Esophagus muscularis mucosa (tissue), 4 donors: ENCODE results near the gene APLF.

Source experiments
- EP300 ChIP-seq: sonication (generic); formaldehyde crosslinking; IDR thresholded peaks from one replicate; pipeline ENCODE4 v1.6.1; 2017; ENCODE audit warnings: antibody characterized with exemption
- POLR2A ChIP-seq: fragments of 450-650 bp; IDR thresholded peaks from one replicate; pipeline ENCODE4 v1.6.1; 2017; ENCODE audit warnings: antibody characterized with exemption, moderate library complexity, mild to moderate bottlenecking, low read depth
- POLR2AphosphoS5 ChIP-seq, 2 donors: sonication (generic); formaldehyde crosslinking; IDR thresholded peaks; one replicate each; pipeline ENCODE4 v1.6.1; 2017; ENCODE audit warnings: antibody characterized with exemption in 2 of 2
- TF ChIP-seq, protein P1 (sequence below), 3 experiments: fragments of 200-600 bp in 2 of 3; fragments of 450-650 bp in 1 of 3; sonication (generic) in 2 of 3; IDR thresholded peaks; one replicate each; pipeline ENCODE4 v1.5.1; 2017 to 2019; ENCODE audit warnings: antibody characterized with exemption in 3 of 3, mild to moderate bottlenecking in 2 of 3, moderate library complexity in 1 of 3

DNA sequence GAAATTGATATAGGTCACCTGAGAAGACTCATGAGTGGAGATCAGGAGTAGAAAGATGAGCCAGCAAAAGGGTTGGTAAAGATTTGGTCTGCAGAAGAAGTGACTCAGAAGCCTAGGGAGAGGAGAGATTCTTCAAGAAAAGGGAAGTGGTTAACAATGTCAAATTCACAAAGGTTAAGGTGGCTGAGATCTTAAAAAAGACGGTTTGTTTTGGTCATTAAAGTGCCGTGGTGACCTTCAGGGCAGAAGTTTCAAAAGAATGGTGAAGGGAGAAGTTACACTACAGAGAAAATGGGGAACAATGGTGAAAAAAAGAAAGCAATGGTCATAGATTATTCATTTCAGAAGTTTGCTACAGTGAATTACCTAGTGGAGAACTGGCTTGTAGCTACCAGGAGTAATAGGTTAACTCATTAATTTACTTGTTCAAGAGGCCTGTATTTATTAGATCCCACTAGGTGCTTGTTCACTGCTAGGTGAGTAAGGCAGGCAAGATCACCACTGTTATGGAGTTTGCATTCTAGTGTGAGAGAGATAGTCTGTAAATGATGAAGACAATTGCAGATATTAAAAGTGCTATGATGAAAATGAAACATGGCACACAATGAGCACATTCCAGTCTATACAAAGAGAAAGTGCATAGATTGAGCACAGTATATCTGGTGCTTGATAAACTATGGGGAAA, 43.3 kb upstream of the APLF start:
- no peak for TF ChIP-seq POLR2A
- TF ChIP-seq, protein P1, sequence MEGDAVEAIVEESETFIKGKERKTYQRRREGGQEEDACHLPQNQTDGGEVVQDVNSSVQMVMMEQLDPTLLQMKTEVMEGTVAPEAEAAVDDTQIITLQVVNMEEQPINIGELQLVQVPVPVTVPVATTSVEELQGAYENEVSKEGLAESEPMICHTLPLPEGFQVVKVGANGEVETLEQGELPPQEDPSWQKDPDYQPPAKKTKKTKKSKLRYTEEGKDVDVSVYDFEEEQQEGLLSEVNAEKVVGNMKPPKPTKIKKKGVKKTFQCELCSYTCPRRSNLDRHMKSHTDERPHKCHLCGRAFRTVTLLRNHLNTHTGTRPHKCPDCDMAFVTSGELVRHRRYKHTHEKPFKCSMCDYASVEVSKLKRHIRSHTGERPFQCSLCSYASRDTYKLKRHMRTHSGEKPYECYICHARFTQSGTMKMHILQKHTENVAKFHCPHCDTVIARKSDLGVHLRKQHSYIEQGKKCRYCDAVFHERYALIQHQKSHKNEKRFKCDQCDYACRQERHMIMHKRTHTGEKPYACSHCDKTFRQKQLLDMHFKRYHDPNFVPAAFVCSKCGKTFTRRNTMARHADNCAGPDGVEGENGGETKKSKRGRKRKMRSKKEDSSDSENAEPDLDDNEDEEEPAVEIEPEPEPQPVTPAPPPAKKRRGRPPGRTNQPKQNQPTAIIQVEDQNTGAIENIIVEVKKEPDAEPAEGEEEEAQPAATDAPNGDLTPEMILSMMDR (IDR thresholded peaks at IDR 0.05) = no peak
- TF ChIP-seq POLR2AphosphoS5 (IDR thresholded peaks at IDR 0.05) = no peak
- TF ChIP-seq EP300 = no peak
